ENCODE data around the gene TRMT2A. TPM values are rescaled to one million over a fixed set of nuclear protein-coding genes. Genes with fewer than 3 reads are reported as not detected.

TRMT2A gene
- total and polyA plus RNA-seq, 10 of the 15 experiments (the other 5 are each of a cell fraction or from before 2014, with no cell fraction given), result 0.29 to 97.0 (median 57.9) TPM

- TF ChIP-seq PRDM15 (CRISPR knock-in tag; IDR thresholded peaks at IDR 0.05), result no peak
- no peak for TF ChIP-seq ATF3 (IDR thresholded peaks at IDR 0.05; ENCODE audit: borderline replicate concordance, extremely low read depth, low read depth, low read length)
- no peak for TF ChIP-seq ZNF274 (IDR thresholded peaks at IDR 0.05; ENCODE audit: insufficient read depth, insufficient read length)
- TF ChIP-seq ZZZ3 (IDR thresholded peaks at IDR 0.05; ENCODE audit: control insufficient read depth, insufficient read length, low read depth), result no peak
- no peak for TF ChIP-seq NR2C2 (IDR thresholded peaks at IDR 0.05; ENCODE audit: borderline replicate concordance, control insufficient read depth, insufficient read length, low read depth)
- TF ChIP-seq STAT1 (conservative IDR thresholded peaks at IDR 0.05), result no peak
- no peak for TF ChIP-seq NR2F1 (conservative IDR thresholded peaks at IDR 0.05)
- no peak for TF ChIP-seq E2F8 (IDR thresholded peaks at IDR 0.05; ENCODE audit: low read depth, partially characterized antibody)
- TF ChIP-seq HCFC1 (IDR thresholded peaks at IDR 0.05; ENCODE audit: low read length), result no peak
- no peak for TF ChIP-seq BRCA1 (IDR thresholded peaks at IDR 0.05; ENCODE audit: low read depth, low read length)
Observed at GRCh38 chr22:20158391-20159036, 41.5 kb upstream of the TRMT2A start (continued).

Measured in GM12878 (cell line).